GM15510 (cell line): Measurements from ENCODE around the gene MSMB.
A peak's percentile ranks its signal among the peaks of the same experiment; 100 is the strongest.

Experiments used
- POLR2A ChIP-seq: IDR thresholded peaks from 3 replicates; pipeline ENCODE4 v1.6.1; 2011; ENCODE audit warnings: borderline replicate concordance; ENCODE audit not compliant: insufficient read length; ENCODE audit errors: extremely low read depth

Gene MSMB

GRCh38 chr10:46048152-46048551 is 2.1 kb upstream of the MSMB start:
- TF ChIP-seq POLR2A, result no peak

GRCh38 chr10:46042527-46042926 is 3.5 kb downstream of the MSMB start:
- TF ChIP-seq POLR2A, result no peak

DNA sequence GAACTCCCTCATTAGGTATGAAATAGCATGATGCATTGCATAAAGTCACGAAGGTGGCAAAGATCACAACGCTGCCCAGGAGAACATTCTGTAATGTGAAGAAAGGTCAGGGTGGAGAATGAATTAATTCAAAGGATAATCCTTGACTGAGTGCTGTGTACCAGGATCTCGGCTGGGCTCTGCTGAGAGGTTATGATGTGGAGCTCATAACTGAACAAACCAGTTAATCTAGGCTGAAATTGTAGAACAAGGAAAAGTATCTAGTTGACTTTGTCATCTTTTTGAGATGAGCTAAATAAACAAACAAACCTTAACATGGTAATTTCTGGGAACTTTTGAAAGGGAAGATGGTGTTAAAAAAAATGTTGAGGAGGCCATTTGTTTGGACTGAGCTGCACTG is 6.1 kb downstream of the MSMB start:
- no peak for TF ChIP-seq POLR2A

DNA sequence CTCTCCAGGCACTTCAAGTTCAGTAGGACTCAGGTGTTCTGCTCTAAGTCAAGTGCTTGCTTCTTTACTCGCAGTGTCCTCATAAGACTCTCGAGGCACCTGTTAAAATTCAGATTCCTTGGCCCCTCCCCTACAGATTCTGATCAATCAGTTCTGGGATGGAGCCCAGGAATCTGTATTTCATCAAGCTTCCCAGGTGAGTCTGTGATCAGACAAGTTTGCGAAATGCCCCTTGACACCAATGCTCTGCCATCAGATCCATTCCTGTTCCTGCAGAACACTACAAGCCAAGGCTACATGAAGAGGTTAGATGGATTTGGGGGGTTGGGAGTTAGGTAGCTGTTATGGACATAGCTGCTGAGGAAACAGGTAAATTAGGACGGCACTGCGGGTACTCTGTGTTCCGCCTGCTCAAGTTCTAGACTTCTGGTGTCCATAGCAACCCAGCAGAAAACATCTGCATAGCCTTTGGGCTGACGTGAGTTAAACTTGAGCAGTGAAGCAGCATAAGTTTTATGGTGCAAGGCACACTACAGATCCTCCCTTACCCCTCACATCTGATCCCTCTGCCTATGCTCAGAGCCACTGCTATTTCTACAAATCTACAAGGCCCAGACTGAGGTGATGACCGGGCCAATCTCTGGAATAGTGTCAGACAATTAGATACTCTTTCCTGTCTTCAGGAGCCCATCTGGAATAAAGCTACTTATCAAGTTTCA is 8.8 kb downstream of the MSMB start:
- no peak for TF ChIP-seq POLR2A

GRCh38 chr10:46035923-46036849 is 9.9 kb downstream of the MSMB start:
- no peak for TF ChIP-seq POLR2A

DNA sequence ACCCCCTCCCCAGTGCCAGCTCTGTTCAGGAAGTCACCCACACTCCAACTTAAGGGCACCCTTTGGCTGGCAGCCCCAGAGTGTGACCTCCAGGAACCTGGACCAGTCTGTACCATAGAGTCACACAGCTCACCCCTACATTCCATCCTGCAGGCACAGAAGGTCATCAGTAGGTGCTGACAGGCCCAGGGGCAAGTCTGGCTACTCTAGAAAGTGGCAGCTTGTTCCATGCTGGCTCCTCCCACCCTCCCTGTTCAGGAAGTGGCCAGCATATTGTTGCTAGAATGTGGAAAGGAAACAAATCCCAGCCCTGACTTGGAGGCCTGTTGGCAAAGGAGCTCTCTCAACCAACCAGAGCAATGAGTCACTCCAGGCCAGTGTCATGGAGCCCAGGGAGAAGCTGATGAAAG is 12.5 kb downstream of the MSMB start:
- TF ChIP-seq POLR2A, result no peak

DNA sequence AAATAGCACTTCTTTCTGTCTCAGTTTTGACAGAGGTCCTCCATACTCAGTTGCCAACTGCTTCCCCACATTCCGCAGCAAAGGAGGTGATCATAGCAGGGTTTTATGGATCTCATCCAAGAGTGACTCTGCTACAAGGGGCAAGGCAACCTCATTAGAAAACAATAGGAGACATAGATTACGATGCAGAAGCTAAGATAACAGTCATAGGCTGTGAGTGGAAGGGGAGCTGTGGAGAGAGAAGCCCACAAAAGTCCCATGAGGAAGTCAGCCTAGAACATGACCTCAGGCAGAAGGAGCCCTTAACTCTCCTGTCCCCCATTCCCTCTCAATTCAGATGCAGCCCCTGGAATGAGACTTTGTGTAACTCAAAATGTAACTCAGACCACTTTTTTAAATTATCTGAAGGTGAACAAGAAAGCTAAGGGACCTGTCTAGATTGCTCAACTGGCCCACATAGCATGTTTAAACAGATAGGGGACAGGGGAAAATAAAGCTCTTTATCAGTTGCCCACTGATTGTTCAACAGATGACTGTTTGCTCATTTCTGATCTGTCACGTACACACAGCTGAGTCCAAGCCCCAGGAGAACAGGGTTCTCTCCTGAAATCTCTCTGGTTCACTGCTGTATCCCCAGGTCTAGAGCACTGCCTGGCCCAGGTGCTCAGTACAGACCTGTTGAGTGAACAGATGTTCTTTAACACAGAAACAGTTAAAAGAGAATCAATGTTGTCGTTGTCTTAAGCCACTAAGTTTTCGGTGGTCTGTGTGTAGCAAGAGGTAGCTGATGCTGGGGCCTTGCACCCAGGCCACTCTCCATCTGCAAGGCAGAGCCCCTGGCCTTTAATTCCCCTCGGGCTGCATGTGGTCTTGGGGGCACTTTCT is 14.2 kb downstream of the MSMB start:
- TF ChIP-seq POLR2A, result no peak

DNA sequence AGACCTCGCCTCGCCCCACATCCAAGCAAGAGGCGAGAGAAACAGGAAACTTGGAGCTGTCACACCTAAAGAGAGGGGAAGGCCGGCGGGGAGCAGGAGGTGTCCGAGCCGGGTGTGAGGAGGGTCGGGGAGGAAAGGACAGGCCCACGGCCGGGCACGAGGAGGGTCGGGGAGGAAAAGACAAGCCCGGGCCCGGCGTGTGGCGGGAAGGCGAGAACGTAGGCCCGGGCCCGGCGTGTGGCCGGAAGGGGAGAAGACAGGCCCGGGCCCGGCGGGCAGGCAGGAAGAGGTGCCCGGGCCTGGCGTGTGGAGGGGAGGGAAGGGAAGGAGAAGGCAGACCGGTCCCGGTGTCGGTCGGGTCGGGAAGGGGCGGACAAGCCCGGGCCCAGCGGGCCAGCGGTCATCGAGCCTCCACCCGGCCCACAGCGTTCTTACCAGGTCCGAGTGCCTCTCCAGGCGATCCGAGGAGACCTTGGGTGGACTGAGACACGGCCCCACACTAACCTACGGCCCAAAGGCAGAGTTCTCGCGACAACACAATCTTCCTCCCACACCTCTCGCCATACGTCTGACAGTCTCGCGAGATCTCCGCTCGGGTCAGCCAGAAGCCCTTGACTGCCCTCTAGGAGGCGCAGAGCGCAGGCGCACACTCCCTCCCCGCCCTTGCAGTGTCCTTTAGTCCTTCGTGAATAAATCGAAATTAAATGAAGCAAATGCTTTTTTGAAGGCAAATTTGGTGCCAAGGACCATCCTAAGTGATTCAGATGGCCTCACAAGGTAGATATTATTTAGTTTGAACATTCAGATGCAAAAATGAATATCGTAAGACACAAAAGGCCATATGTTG is 15.8 kb downstream of the MSMB start, which contains the start of gene NCOA4:
Gene NCOA4, minus strand, starts transcription at position 533 of the 847 bp plus-strand sequence. CDS start 13,943 bp downstream, outside the sequence.
- TF ChIP-seq POLR2A, result peak; percentile 88

DNA sequence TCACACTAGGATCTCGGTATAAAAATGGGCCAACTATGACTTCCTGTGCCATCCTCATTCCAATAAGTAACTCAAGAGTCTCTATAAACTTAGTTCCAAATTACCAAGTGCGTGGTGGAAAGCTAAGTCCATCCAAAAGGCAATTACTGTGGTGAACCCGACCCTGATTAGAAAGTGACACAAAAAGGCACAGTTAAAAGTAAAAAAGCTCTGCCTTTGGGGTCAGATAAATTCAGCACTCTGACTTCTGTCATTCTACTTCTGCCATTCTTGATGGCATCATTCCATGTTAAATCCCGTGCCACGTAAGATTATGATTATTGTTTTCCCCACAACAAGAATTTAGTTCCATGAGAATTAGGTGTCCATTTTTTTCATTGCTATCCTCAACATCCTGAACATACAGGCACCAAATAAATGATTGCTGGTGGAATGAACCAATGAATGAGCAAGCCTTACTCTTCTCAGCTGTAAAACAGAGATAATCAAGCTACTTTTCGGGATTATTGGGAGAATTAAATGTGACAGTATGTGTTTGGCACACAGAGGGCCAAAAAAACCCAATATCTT is 16.5 kb downstream of the MSMB start:
- TF ChIP-seq POLR2A, result no peak

GRCh38 chr10:46028584-46029460 is 17.2 kb downstream of the MSMB start:
- TF ChIP-seq POLR2A, result no peak

DNA sequence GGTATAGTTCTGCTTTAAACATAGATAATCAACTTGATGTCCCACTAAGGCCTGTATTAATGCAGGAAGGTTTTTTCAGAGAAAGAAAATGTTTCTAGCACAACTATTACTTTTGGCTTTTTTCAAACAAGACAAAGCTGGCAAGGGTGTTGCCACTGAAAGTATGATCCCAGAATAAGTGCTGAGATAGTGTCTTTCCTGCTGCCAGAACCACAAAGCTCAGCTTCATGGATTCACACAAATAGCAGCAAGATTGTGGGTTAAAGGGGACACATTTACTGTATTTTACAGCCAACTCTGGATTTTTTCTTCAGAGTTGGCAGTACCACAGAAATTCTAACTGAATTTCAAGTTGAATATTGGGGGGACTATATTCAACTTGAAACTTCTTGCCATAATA is 20.0 kb downstream of the MSMB start:
- TF ChIP-seq POLR2A, result no peak

GRCh38 chr10:46025406-46025805 is 20.7 kb downstream of the MSMB start:
- no peak for TF ChIP-seq POLR2A
